Dermis microvascular lymphatic vessel endothelial cell (primary cell): ENCODE measurements around the gene FMO3. TPM values are rescaled to one million over a fixed set of nuclear protein-coding genes. Genes with fewer than 3 reads are reported as not detected.

Experiments used
- DNase-seq, 2 donors: peaks; one replicate each; pipeline versions ENCODE4 v3.0.0 to v3.0.0-alpha.2; 2010; ENCODE audit warnings: low read depth in 2 of 2
- total RNA-seq: library from RNA; depleted of rRNA; stranded (reverse); fragments of >200 nt; gene quantifications from 2 replicates; pipeline ENCODE4 v1.2.1, GENCODE V29; 2014

FMO3 gene
- total RNA-seq, 1 donor from 2014 or later = under 0.01 TPM

- DNase-seq = no peak
These were observed 68.4 kb downstream of the FMO3 start for GRCh38 chr1:171159148-171159547.

GRCh38 chr1:171160211-171160610, 69.5 kb downstream of the FMO3 start:
- DNase-seq = no peak

GRCh38 chr1:171160639-171161354, 70.1 kb downstream of the FMO3 start:
- DNase-seq = no peak

DNA sequence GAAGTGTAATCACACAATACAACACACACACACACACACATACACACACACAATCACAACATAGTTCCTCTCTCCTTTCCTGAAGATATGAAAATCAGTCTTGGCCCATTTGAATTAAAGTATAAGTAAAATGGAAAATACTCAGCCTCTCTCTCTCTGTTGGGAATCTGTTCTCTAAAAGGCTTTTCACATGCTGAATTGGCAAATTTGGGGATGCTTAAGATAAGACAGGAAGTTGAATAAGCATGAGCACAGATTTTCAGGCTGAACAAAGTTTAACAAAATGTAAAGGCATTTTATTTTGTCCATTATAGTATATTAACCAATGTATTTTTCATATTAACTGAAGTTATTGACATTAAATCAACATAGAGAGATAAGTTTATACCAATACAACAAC, 70.7 kb downstream of the FMO3 start:
- no peak for DNase-seq

DNA sequence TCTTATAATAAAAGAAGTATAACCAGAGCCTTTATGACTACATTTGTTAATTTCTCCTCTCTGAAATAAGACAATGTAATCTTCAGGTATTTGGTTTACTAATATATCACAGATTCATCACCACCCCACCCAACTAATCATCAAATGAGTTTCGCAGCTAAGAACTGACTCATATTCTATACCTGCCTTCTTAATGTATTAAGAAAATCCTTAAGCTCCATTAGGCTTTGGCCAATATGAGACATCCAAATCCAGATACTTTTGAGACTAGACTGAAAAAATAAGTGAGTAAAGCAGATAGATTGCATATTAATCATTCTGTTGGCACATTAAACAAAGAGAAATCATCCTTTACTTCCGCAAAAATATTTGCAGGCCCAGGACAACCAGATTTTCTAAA, 75.7 kb downstream of the FMO3 start:
- DNase-seq = no peak

Other genes starting within 250 kb of the FMO3 start
- gene MROH9, start 155.4 kb upstream of the FMO3 start, total RNA-seq = not detected in 2 replicates
- not detected in 2 replicates for gene FMO2, start 94.4 kb downstream of the FMO3 start, total RNA-seq
- gene FMO1, start 157.6 kb downstream of the FMO3 start, total RNA-seq = not detected in 2 replicates
- 0.51 and 0.63 TPM in 2 replicates for gene FMO4, start 223.3 kb downstream of the FMO3 start, total RNA-seq